Measurements from ENCODE around the gene C20orf202. TPM values are rescaled to one million over a fixed set of nuclear protein-coding genes. Genes with fewer than 3 reads are reported as not detected.

The C20orf202 gene
- total RNA-seq, 1 experiment from 2014 or later: not detected

- Histone ChIP-seq H4K20me1 (ENCODE audit: insufficient read depth) (no peaks in the 10 kb centered on the region), H3K79me2 (ENCODE audit: insufficient read depth, low read length) (no peaks in the 10 kb centered on the region), H3K9ac (ENCODE audit: low read length) (no peak overlapping the region), H3K4me1 (ENCODE audit: control insufficient read depth in 1 of 2, insufficient read depth in 2 of 2, low read length in 2 of 2) (peaks cover 6 to 19% of the 10 kb centered on the region in 2 experiments; a peak in 3 of 4 replicates), H3K27ac (ENCODE audit: low read depth, low read length) (no peak overlapping the region), H3K4me2 (ENCODE audit: low read length) (peak overlapping the region; percentile 66), H3K9me3 (ENCODE audit: control insufficient read depth in 1 of 2, insufficient read depth in 1 of 2, low read depth in 1 of 2, low read length in 2 of 2) (no peaks in the 10 kb centered on the region), H3K36me3 (ENCODE audit: control insufficient read depth in 1 of 2, insufficient read depth in 2 of 2, low read length in 2 of 2) (no peaks in the 10 kb centered on the region), H2AFZ (ENCODE audit: low read depth, low read length, poor library complexity, severe bottlenecking) (peak overlapping the region; percentile 97), H3K27me3 (ENCODE audit: insufficient read depth, low read length) (peaks cover 11% of the 10 kb centered on the region), H3K4me3 (replicated peaks in 1 of 2; ENCODE audit: low read depth in 1 of 2, low read length in 2 of 2) (peak overlapping the region in 1 of 2 experiments; percentile 28; a peak in 1 of 4 replicates), H3K9me2 (ENCODE audit: insufficient read depth) (no peaks in the 10 kb centered on the region)
- no TSS peak for BruUV-seq (replicated peaks)
- DNase-seq (ENCODE audit: low read depth, low spot score) (peak; percentile 66), ATAC-seq (peak; percentile 99)
- ChIA-PET CTCF (interaction anchor here (0.7 to 1.6 kb wide), 10 partner anchors 12 to 394 kb away, joined by 3 to 11 read pairs (median 4); no protein-coding TSS in a partner anchor), RAD21 (ENCODE audit: low non-redundant PET in 1 of 2, low total read pairs in 2 of 2, uncharacterized antibody in 2 of 2, unreplicated experiment in 2 of 2) (interaction anchor here (0.7 to 1.5 kb wide), 2 partner anchors 256 to 257 kb away, joined by 3 to 4 read pairs; no protein-coding TSS in a partner anchor), POLR2A (no interaction called here)
- intact Hi-C loops (cut with micrococcal nuclease): loop anchor here (2.0 to 10.0 kb wide), 4 partner anchors 98 to 394 kb away; partner anchors contain the start of genes NSFL1C and PSMF1
- no peak for TF ChIP-seq ZFX (IDR thresholded peaks at IDR 0.05)
- TF ChIP-seq EGR1 (IDR thresholded peaks at IDR 0.05; ENCODE audit: low read depth): no peak
- TF ChIP-seq CTCF (IDR thresholded peaks at IDR 0.05 in 2 of 3, conservative IDR thresholded peaks at IDR 0.05 in 1 of 3; ENCODE audit: borderline replicate concordance in 1 of 3, insufficient read depth in 1 of 3, low read depth in 2 of 3, low read length in 2 of 3): peak; percentile 71 to 79 (median 77)
- no peak for TF ChIP-seq ZNF274 (IDR thresholded peaks at IDR 0.05; ENCODE audit: low read depth, low read length)
- TF ChIP-seq RAD21 (IDR thresholded peaks at IDR 0.05; ENCODE audit: low read depth): peak; percentile 81
- TF ChIP-seq ELF1 (IDR thresholded peaks at IDR 0.05; ENCODE audit: borderline replicate concordance, low read depth): 0 out of 2 replicates have a peak, but pooled peaks have one; percentile 19
- peak; percentile 42 for TF ChIP-seq YY1 (IDR thresholded peaks at IDR 0.05; ENCODE audit: extremely low read depth, insufficient replicate concordance, low read depth, low read length)
Measured at GRCh38 chr20:1212607-1213396, 9.5 kb downstream of the C20orf202 start.

All from HCT116 (cell line).